HG03521 (cell line): ENCODE results near the gene TRIB2.

ENCODE experiments used
- ATAC-seq: cut with Tn5 transposase; IDR thresholded peaks from one replicate; pipeline ENCODE4 v1.9.1; 2021; ENCODE audit warnings: mild to moderate bottlenecking, moderate library complexity; ENCODE audit not compliant: unreplicated experiment

Gene TRIB2

DNA sequence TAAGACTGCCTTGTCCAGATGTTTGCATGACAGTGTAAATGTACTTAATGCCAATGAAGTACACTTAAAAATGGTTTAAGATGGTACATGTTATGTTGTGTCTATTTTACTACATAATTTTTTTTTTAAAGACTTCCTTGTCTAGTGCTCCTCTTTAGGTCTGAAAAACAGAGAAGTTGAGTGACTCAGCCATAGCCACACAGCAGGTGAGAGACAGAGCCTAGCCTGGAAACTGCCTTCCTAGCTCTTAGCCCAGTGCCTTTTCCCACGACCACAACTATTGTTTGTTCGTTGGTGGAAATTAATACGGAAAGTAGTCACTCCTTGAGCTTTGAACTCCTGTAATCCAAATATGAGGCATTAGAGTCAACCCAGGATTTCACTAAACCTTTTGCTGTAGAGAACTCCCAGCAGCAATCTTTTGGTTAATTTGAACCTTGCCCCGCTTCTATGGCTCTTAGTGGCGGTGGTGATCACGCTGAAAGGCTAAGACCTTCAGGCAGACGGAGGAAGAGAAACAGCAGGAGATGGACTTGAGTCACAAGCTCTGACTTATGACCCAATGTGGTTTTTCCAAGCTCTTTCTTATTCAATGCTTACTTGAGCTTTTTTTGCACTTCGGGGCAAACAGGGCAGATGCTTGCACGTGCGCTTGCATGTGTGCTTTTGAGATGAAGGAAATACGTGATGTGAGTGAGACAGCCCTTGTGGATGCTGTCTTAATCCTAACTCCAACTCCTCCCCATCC is 21.2 kb downstream of the TRIB2 start:
- no peak for ATAC-seq

DNA sequence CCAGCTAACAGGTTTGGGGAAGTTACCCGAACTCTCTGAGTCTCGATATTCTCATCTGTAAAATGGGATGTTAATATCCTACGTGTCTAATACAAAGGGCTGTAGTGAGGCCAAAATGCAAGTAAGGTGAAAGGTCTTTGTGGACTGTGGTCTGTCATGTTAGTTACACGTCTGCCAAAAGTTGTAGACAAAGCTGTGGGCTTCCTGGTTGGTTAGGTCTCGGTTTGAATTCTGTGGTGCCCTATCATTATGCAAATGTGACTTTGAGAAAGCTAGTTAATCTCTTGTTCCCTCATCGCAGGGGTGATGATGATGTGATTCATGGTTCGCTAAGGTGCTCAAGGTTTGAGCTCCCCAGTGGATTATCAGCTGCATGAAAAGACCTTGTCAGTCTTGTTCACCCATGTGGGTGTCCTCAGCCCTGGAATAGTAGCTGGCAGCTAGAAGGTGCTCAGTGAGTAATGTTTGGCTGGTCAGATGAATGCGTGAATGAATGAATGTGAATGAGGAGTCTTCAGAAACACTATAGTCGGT is 23.1 kb downstream of the TRIB2 start:
- ATAC-seq, result no peak

DNA sequence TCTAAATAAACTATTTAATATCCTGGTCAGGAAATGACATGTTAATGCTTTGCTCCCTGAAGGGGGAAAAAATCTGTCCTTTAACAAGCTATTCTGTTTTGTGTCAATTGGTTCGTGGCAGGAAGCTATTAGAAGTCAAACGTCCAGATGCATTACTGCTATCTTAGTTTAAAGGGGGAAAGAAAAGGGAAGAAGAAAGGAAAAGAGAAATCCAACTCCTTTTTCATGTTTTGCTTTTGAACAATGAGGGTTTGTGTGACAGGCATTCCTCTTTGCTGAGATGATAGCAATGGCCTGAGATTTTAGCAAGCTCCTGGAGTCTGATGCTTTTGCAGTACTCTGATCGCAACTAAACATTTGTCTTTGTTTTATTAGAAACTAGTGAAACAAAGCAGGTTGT is 24.6 kb downstream of the TRIB2 start:
- ATAC-seq, result no peak

DNA sequence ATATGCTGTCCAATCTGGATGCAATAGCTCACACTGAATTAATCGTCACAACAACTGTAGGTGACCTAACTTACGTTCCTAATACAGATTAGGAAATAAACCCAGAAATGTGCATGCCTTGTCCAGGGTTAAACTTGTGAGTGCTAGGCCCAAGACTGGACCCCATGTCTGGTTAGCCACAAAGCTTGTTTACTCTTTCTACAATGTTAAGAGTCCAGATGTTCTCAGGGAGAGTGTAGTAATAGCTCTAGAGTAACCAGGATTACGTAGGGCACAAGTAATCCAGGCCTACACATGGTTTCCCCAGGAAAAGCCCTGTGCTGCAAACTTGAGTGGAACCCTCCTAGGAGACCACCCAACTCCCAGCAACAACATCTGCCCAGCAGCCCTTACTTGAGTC is 26.2 kb downstream of the TRIB2 start:
- no peak for ATAC-seq

DNA sequence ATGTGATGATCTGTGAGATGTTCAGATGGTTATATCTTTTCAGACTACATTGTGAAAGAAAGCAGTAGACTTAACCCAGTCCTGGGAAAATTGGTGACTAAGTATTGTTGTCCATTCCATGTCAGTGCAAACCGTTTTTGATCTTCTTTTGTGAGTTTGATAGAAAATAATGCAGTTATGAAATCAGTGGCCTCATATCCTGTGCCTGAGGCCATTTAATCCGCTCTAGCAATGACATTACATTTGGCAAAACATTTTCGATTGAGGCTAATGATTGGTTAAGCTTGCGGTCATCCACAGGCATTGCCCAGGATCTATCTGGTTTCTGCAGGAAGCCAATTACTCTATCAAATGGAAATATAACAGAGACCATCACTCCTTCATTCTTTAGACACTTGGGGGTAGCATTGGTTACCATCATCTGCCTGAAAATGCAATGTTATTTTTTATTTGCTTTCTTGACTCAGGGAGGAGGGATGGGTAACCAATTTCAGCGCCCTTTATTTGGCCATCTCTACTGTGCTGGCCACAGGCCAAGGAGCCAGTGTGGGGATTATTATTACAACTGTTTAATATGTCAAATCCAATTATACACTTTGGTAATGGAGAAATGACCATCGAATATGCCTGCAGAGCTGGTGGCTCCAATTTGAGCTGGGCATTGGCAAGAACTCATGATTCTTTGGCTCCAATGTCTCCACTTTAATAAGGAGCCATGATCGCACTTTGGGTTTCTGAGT is 33.6 kb downstream of the TRIB2 start:
- ATAC-seq, result no peak

DNA sequence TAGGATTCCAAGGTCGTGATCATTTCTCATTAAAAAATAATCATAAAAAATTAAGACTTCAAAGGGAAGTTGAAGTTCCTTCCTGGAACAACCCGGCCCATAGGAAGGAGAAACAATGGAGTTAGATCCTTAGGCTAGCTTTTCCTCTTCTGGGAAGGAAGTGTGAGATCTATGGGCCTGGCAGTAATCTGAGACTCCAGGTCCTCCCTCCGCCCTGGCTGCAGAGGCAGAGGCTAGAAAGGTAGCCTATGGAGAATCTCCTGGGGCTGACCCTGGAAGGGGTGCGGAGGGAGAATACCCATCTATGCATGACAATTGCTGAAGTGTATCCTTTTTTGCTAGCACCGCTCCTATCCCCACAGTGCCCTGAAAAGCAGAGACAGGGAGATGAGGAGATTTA is 37.9 kb downstream of the TRIB2 start:
- no peak for ATAC-seq

DNA sequence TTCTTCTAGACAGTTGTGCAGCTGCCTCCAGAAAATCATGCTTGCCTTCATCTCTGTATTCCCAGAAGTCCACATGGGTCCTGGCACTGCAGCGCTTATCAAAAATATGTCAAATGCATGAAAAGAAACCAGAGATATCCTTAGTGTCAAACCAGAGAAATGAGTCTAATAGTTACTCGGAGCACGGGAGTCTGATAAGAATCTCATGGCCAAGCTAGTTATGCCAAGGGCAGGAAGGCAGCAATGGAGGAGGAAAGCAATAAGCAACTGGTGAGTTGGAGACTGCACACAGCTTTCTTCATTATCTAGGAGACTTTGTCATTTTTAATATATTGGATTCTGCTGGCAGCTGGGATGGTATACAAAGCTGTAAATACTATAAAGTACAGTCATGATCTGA is 38.6 kb downstream of the TRIB2 start:
- ATAC-seq, result no peak

DNA sequence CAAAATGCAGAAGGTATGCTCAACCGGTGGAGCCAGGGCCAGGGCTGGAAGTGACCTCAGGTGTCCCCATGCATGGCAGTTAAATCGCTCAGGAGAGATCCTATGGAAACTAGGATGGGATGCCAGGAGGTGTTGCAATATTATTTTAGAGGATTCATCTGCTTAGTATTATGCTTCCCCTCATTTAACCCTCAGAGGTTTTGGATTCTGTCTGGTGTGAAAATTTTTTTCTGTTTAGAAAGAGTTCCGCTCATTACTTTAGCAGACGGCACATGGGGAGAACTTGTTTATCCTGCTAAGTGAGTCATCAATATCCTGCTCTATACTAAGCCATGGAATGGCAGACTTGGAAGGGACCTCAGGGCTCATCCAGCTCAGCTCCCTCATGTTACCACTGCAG is 42.5 kb downstream of the TRIB2 start:
- no peak for ATAC-seq

DNA sequence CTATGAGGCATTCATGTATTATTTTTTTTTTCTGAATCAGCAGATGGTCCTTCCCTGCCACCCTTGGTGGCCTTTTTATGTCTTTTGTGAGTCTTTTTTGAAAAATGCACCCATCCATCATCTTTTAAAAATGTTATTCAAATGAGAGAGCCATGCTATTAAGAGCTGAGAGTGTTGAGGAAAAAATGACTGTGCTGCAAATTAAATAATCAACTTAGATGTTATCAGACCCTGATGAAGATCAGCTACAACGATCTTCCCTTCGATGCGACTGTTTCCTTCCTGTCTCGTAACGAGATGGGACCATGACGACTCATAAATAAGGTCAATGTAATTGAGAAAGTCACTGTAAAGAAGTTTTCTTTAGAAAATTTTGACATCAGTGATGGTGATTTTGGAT is 44.4 kb downstream of the TRIB2 start:
- no peak for ATAC-seq

DNA sequence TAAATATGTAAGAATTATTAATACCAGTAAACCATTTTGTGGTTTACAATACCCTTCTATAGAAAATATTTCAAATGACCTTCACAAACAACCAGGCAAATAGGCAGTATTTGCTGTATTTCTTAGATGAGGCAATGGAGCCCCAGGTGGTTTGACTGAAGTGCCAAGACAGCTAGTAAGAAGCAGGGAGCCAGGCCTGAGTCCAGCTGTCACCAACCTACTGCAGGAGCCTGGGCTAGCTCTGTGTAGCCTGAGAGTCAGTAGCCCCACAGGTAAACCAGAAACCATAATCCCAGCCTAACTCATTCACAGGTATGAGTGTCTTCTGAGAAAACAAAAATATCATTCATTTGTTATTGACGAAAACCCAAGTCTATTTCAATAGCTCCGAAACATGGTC is 45.6 kb downstream of the TRIB2 start:
- ATAC-seq, result no peak

DNA sequence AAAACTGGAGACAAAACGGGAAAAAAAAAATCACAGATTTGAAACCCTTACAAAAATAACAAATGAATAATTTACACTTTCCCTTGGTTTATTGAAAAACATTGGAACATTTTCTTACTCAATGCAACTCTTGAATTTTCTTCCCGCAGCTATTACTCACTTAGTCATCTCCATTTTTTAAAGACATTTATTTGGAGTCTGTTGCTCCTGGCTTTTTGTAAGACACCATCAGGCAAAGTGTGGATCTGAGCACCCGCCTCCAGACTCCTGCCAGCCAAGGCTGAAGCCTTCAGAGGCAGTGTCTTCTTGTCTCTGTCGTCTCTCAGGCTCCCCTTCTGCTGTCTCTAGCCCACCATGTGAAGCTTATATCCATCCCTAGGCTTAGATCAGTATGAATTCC is 46.2 kb downstream of the TRIB2 start:
- no peak for ATAC-seq

DNA sequence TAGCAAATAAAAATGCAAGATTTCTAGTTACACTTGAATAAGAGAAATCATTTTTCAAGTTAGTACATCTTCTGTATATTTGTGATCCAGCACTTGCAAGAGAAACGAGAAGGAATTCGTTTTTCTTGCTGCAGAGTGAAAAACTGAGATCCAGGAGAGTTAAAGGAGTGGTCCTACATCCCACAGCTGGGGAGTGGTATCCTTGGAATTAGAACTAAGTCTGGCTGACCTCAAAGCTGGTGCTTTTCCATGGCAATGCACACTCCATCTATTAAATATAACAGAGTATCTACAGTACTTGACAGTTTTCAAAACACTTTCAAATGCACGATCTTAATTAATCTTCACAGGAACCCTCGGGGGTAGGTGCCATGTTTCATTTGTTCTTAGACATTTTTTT is 46.8 kb downstream of the TRIB2 start:
- no peak for ATAC-seq

DNA sequence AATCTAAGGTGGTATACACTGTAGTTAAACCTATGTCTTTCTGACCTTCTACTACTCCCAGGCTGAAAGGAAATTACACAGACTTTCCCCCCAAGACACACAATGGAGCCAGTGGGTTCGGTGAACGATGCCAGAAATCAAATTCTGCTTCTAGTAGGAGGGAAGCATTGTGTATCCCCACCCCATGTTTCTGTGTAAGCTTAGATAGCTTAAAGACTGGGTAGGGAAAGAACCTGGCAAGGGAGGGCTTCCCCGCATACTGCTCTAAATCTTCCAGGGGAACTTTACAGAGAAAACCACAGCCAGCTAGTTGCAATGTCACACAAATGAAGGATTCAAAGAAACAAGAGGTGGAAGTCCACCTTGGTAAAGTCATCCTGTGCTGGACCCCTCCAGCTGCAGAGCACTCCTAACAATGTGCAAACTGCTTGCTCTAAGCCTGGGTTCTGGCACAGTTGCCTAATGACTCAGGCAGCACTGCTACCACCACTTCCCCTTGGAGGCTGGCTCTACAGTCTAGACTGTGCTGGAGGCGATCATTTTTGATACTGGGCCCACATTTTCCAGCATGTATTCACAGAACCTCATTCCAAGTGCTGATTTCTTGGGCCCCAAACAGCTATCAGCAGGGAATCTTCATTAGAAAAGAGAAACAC is 47.5 kb downstream of the TRIB2 start:
- ATAC-seq, result no peak

DNA sequence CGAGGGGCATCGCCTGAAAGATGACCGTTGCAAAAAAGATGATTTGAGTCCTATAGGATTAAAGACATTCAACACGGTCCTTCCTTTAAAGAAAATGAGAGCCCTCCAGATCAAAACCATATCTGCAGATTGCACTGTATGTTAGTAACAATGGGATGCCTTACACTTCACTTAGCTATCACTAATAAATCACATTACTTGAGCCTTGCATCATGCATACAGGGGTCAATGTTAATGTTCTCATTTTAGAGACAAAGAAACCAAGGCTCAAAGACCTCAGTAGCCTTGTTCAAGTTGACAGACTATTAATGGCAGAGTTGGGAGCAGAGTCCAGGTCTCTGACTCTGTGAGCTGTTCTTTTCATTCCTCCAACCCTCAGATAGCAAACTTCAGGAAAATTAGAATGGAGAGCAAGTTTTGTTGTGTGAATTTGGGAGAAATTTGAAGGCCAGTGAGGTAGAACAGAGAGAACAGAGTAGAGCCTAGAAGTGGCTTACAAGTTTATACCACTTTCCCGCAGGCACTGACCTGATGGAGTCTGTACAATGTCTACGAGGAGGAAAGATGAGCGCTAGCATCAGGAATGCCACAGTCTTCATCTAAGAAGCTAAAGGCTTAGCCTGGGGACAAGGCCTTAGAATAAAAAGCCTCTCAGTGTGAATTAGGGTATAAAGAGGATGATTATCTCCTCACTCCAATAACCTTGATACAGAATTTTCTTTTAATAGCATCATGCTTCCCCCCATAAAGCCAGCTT is 48.3 kb downstream of the TRIB2 start:
- ATAC-seq, result no peak

DNA sequence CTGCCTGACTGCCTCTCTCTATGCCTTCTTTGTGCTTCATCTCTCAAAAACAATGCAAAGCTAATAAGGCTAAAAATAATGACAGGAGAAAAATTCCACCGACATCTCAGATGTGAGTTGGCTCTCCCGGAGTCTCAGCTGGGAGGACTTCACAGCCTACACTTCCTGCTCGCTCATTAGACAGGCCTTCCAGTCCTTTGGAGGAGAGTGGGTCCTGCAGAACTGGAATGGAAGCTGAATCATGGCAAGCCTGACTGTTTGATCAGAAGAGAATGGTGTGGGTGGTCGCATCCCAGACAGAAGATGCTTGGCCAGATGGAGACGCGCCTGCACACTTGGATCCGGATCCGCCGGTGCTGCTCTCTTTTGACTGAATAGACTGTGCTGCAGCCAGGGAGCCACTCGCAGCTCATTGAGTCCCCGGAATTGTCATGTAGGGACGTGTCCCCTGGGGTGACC is 49.7 kb downstream of the TRIB2 start:
- no peak for ATAC-seq

DNA sequence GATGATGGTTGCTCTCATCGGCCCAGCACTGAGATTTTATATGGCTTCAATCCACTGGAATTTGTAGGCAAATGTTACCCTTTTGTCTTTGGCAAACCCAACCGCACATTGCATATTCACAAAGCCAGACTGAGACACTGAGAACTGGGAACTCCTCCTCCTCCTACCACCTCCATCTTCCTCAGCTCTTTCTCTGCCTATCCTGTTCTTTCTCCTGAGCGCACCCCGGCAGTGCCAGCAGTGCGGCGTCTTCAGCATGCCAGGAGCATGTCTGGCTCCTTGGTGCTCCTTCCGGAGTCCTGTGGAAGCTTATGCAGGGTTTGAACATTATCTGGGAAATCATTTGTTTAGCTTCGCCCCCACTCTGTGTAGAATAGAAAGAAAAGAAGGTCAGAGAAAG is 50.8 kb downstream of the TRIB2 start:
- no peak for ATAC-seq

DNA sequence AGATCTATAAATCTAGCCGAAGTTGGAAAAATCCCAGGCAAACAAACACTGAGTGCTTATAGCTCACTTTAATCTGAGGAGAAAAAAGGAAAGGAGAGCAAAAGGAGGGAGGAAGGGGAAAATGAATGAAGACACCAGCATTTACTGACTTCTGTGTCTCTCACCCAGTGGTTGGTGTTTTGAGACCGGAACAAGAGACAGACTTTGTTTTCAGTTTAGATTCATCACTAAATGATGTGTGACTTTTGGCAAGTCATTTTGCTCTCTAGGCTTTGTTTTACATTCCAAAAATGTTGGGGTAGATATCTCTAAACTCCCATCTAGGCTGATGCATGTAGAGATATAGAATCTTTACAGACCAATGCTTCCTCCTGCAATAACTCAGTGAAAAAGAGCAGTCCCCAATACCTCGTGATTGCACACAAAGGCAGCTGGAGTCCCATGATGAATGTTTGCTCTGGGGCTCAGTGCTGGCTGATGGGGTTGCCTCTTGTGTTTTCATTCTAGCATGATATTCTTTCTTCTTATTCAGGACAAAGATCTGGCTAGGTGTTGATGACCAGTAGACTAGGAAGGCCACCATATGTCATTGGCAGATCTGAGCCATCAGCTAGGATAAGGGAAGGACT is 51.4 kb downstream of the TRIB2 start:
- no peak for ATAC-seq

DNA sequence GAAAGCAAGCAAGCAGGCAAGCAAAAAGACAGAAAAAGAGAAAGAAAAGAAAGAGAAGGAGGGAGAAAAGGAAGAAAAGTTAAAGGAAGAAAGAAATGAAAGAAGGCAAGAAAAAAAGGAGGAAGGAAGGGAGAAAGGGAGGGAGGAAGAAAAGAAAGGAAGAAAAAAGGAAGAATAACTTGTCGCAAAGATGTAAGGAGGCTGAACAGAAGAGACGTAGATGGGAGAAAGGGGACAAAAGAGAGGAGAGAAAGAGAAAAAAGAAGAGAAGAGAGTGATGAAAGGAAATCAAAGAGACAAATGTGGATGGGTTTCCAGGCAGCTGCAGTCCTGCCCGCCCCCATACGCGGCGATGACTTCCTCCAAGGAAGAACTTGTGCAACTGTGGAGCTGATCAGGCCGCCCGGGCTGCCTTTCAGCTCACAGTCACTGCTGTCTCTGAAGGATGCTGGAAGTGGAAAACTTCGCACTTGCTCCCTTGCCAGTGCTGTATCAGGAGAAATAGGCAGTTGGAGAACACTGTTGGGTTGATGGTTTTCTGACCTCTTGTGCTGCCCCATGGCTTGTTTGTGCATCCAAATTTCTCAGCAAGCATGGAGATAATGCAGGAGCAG is 52.9 kb downstream of the TRIB2 start:
- no peak for ATAC-seq

DNA sequence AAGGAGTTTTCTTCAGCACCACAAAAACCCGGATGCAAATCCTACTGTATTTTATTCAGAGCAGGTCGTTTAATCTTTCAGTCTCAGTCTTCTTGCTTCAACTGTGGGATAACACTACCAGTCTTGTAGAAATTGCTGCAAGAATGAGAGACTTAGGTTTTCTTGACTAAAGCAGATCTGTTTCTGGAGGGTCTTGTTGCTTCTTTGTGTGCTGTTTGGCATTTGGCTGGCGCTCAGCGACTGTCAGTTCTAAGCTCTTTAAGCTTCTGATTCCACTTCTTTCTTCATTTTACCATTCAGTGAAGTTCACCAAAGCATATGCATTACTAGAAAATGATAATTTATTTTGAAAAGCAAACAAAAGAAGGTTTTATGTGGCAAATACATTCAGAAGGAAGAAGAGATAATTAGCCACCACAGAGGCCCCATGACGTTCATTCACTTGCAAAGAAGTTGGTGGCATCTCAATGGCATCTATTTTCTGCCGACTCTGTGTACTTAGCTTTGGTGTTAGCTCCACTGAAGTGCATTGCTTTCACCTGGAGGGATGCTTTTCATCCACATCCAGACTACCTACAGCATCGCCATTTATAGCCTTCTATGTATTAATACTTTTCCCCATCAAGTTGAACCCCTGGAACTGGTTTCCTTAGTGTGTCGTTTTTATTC is 53.7 kb downstream of the TRIB2 start:
- ATAC-seq, result no peak

DNA sequence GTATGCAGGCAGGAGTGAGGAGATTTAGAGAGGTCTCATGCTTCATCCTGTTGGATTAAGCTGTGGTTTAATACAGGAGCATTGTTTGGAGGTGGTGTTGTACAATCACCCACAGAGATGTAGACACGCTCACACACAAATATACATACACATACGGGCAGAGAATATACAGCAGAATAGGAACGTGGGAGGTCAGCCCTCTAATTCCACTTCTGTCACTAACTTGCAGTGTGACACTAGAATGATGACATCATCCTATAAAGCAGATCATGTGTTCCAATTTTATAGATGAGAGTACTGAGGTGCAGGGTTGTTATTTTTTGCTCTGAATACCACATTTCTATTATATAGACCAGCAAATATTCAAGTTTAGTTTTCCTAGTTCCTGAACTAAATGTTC is 54.4 kb downstream of the TRIB2 start:
- no peak for ATAC-seq
